ENCODE results near the gene ZNF133.
"Not testable (repeated sequence)": the region's sequence is repeated elsewhere in the genome, so short reads cannot be mapped to it uniquely, and the experiment has no call there.

Gene ZNF133

DNA sequence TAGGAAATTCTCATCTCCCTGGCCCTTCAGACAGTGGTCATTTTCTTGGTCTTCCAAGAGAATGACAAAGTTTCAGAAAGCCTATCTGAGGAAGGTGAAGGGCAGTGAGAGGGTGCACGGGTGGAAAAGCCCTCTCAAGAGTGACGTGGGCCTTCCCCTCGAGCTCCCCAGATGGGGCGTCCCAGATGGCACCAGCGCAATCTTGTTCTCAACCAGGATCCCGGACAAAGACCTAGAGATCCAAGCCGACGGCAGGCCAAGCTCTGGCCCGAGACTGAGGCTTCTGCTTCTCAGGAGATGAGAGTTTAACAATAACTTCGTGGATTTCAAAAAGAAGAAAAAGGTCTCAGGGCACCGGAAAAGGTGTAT is 797 bp upstream of the ZNF133 start:
- DNase-seq, result no peak

DNA sequence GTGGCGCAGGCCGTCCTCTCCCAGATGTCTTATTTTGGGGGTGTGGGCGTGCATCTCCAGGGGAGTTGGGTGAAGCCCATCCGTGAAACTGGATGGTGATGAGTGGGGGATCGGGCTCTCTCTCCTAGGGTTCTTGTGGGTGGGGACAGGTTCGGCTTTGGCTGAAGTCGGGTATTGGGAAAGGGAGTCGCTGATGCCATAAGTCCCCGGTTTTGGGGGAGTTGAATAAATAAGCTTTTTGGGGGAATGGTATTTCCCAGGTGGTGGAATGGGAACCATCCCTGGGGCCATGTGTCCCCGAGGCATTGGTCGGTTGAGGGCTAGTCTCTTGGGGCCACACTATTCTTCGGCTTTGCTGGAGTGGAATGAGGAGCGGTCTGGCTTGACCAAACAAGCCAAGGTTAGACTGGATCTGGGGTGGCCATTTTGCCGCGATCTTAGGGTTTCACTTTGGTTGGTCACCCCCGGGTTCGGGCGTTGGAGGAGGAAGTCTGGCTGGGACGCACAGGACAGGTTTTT is 481 bp downstream of the ZNF133 start:
- no peak for DNase-seq

DNA sequence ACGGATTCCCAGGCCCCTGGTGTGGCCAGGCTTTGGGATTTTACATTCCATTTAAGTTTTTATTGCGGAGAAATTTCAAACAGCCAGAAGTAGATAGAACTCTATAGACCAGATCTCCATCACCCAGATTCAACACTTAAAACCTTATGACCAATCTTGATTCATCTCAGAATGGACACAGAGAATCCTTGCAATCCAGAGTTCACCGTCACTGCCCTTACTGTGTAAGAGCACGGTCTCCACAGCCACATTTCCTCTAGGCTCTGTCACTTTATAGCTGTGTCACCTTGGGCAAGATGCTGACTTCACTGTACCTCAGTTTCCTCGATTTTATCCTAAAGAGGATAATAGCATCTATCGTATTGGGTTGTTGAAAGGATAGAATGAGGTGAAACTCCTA is 979 bp downstream of the ZNF133 start:
- no peak for DNase-seq

DNA sequence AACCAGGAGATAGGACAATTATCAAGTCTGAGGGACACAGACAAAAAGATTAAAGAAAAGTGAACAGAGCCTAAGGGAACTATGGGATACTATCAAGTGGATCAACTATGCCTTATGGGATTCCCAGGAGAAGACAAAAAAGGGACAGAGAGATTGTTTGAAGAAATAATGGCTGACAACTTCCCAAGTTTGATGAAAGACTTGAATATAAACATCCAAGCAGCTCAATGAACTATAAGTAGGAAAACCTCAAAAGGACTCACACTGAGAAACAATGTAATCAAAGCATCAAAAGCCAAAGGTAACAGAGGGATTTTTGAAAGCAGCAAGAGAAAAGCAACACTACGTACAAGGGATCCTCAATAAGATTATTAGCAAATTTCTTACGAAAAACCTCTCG is 11.0 kb downstream of the ZNF133 start:
- no peak for DNase-seq

DNA sequence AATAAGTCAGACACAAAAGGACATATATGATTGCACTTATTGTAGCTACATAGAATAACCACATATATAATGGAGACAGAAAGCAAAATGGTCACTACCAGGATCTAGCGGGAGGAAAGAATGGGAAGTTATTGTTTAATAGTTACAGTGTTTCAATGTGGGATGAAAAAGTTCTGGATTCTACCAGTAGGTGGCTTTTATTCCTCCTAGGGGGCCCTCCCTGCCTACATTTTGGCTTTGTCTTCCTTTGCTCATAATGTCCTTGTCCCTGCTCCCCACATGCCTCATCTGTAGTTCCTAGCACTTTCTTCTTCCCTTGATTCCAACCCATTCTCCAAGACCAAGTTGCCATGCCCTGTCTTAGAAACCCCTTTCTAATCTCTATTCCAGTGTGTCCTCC is 16.3 kb downstream of the ZNF133 start:
- DNase-seq, result no peak

DNA sequence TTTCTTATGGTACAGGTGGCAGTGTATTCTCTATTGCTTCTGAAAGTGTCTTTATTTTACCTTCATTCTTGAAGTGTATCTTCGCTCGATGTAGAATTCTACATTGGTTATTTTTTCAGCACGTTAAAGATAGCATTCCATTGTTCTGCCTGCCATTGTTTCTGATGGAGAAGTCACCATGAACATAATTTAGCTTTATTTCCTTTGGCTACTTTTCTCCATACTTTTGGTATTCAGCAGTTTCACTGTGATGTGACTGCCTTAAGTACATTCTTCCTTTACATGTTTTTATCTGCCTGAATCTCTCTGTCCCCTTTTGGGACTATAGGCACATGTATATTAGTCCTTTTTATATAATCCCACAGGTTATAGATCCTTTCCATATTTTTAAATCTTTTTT is 19.0 kb downstream of the ZNF133 start:
- DNase-seq, result no peak

DNA sequence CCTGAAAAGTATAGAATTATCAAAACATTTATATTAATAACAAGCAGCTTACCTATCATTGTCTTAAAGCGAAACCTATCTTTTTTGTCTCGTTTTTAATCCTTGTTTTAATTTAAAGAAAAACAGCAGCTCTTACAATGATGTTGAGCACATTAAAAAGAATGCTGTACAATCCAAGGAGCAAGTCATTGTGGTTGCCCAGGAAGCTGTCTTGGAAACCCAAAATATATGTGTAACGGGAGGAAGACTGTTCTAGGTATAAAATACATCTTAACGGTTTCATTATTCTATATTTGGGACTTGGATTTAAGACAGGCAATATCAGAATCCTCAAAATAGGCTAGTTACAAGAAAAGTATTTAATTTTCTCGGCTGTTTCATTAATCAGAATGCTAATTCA is 21.7 kb downstream of the ZNF133 start:
- no peak for DNase-seq

DNA sequence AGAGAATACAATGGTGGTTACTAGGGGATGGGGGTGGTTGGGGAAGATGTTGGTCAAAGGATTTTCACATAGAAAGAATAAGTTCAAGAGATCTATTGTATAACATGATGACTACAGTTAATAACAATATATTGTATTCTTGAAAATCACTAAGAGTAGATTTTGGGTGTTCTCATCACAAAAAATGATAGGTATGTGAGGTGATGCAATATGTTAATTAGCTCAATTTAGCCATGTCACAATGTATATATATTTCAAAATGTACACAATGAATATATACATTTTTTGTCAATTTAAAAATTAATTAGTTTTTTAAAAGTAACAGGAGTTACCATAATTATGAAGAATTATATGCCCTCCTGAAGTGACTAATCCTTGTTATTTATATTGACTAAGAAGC is 22.3 kb downstream of the ZNF133 start:
- no peak for DNase-seq

DNA sequence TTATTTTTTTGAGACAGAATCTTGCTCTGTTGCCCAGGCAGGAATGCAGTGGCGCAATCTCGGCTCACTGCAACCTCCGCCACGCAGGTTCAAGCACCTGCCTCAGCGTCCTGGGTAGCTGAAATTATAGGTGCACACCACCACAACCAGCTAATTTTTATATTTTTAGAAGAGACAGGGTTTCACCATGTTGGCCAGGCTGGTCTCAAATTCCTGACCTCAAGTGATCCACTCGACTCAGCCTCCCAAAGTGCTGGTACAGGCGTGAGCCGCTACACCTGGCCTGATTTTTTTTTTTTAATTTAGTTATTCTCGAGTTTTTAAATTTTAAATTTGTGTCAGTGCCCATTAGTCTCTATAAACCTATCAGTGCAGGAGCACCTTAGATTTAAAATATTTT is 24.4 kb downstream of the ZNF133 start:
- DNase-seq, result no peak

DNA sequence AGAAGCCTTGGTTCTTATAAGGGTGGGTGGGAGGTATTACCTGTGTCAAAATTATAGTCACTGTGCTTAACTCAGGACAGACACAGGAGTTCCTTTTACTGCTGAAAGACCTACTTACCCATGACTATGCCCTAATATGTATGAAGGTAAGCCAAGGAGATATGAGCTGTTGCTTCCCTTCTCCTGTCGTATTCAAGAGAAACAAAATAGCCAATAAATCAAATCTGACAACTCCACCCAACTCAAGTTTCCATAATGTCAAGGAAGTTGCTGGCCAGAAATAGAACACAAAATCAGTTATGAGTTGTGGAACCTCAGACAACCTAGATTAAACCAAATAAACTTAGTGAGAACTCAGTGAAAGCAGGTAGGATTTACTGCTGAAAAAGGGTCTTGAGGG is 25.1 kb downstream of the ZNF133 start:
- DNase-seq, result no peak

DNA sequence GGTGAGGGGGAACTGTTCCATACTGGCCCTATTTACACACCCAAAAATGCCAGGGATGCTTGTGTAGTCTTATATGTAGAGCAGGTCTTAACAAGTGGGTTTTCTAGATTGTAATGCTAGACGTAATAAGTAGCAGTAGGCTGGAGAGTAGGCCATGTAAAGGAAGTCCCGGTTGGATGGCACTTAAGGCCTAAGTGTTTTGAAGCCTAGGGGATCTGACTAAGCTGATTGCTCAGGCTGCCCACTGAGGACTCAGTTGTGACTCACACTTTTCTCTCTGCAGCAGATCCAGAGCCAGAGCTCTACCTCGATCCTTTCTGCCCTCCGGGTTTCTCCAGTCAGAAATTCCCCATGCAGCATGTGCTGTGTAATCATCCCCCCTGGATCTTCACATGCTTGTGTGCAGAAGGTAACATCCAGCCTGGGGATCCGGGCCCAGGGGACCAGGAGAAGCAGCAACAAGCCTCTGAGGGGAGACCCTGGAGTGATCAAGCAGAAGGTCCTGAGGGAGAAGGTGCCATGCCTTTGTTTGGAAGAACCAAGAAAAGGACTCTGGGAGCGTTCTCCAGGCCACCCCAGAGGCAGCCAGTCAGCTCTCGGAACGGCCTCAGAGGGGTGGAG is 26.6 kb downstream of the ZNF133 start:
- DNase-seq, result peak; percentile 47

DNA sequence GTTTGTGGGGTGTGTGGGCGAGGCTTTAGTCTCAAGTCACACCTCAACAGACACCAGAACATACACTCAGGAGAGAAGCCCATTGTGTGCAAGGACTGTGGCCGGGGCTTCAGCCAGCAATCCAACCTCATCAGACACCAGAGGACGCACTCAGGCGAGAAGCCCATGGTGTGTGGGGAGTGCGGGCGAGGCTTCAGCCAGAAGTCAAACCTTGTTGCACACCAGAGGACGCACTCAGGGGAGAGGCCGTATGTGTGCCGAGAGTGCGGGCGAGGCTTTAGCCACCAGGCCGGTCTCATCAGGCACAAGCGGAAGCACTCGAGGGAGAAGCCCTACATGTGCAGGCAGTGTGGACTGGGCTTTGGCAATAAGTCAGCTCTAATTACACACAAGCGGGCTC is 27.8 kb downstream of the ZNF133 start:
- DNase-seq, result no peak

DNA sequence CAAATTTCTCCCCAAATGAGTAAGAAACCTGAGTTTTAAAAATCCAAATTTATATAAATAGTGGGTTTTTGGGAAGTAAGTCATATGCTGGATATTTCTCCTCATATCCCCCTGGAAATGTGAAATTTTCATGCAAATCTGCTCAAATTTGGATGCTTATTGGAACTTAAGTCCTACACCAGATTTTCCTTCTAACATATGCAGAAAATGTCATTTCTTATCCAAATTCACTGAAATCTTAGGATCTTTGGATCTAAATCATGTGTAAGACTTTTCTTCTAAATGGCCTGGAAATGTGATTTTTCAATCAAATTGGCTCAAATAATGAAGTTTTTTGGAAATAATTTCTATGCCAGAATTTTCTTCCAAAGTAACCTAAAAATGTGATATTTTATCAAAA is 33.0 kb downstream of the ZNF133 start:
- no peak for DNase-seq

DNA sequence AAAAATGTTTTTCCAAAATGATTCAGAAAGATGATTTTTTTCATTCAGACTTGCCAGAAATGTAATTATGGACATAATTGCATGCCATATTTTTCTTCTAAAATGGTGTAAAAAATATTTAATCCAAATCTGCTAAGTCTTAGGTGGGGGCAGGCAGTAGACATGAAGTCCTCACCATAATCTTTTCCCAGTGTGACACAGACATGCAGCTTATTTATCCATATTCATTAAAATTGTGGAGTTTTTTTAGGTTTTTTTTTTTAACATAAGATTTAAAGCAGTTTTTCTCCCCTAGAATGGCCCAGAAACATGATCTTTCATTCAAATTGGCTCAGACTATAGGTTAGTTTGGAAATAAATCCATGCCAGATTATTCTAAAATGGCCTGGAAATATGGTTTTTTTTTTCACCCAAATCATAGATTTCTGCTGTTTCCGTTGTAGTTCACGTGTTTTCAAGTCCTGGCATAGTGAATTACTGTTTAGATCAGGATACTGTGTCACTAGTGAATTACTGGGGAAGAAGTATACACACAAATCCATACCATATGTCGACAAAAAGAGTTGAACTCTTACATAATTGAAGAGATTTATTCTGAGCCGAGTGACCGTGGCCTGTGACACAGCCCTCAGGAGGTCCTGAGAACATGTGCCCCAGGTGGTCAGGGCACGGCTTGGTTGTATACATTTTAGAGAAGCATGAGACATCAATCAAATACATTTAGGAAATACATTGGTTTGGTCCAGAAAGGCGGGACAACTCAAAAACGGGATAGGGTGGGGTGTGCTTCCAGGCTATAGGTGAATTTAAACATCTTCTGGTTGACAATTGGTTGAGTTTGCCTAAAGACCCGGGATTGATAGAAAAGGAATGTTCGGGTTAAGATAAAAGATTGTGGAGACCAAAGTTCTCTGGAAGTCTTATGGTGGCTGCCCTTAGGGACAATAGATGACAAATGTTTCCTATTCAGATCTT is 33.9 kb downstream of the ZNF133 start:
- DNase-seq, result no peak

DNA sequence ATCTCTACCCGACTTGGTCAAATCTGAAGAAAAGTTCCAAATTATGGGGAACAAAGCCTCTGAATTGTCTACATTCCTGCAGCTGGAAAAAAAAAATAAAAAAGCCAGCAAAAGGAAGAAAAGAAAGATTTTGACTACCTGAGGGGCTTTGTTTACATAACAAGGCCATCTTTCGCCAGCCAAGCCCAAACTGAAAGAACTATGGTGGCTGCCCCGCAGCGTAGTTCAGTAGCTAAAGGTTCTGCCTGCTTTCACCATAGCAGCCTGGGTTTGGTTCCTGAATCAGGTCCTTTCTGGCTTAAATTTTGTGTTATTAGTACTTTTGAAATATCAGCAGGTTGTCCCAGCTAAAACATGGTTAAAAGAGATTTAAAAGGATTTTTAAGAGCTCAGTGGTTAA is 35.4 kb downstream of the ZNF133 start:
- no peak for DNase-seq

DNA sequence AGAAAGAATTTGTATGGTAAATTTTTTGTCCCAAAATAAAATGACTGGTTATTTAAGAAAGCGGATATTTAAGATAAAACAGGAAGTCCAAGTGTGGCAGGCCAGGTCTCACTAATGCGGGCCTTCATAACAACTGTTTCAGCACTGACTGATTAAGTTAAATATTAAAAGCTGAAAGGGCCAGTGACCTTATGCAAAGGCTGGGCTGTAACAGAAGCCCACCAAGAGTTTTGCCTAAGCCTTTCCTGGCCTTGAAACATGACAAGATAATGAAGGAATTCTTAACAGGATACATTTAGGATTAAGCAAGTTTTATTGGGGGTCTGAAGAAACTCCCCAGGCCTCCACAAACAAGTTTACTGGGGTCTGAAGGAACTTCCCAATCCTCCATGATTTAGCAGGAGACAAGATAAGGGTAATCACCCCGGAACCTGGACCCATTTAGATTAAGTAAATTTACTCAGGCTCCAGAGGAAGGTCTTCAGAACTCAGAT is 36.3 kb downstream of the ZNF133 start:
- no peak for DNase-seq

DNA sequence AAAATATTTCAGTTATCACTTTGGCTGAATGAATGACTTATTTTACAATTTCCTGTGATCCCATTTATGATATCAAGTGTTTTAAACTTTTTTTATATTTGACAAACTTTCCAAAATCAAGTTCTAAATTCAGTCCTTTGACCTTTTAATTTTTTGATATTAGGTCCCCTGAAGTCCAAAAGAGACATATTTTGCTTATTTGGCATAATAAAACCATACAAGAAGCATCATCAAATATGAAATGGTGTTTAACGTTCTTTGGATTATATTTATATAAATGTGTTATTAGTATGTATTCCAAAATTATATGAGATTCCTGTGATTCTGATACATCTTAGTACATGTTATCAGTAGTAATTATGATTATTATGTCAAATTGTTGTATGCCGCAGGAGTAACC is 38.7 kb downstream of the ZNF133 start:
- no peak for DNase-seq

DNA sequence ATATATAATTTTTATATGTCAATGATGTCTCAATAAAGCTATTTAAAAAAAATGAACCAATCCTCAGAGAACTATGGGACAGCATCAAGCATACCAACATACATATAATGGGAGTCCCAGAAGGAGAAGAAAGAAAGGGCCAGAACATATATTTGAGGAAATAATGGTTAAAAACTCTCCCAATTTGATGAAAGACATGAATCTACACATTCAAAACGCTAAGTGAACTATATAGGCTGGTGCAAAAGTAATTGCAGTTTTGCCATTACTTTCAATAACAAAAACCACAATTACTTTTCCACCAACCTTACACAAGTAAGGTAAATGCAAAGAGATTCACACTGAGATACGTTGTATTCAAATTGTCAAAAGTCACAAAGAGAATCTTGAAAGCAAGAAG is 43.4 kb downstream of the ZNF133 start:
- no peak for DNase-seq

DNA sequence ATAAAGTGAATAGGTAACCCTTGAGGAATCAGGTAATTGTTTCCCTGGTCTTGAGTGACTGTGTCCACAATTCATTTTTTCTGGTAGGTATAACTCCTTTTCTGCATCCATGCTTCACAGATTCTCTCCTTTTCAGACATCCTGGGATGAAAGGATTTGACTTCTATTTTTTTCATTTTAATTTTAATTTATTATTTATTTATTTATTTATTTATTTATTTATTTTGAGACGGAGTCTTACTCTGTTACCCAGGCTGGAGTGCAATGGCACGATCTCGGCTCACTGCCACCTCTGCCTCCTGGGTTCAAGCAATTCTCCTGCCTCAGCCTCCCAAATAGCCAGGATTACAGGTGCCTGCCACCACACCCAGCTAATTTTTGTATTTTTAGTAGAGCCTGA is 61.4 kb downstream of the ZNF133 start:
- not testable (repeated sequence) for DNase-seq

DNA sequence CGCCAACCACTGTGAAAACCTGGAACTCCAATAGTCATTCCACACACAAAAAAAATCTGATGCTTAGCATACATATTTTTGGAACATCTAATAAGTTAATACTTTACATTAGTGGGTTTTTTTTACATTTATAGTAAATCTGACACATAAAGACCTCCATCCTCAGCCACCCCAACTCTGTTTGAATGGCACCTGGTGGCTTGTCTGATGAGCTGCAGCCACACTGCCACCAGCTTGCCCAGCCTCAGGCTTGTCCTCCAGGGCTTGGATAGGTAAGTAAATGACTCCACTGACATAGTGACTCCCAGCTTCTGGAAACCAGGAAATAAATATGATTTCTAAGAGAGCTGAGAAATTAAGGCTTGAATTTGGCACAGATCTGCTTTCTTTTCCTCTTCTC is 71.5 kb downstream of the ZNF133 start:
- DNase-seq, result no peak

DNA sequence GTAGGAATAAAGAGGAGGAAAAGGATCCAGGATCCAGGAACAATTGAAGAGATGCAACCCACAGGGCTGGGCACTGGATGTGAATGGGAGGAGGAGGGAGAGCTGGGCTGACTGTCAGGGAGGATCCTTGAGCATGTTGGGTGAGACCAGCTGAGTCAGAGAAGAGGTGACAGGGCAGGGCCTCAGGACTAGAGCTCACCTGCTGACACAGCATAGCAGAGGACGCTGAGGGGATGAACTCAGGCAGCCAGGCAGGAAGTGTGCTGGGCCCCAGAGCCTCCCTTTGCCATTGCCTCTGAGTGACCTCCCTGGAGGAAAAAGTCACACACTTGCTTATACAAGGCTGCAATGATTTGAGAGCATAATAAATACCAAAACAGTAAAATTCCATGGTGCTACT is 72.3 kb downstream of the ZNF133 start:
- DNase-seq, result no peak

DNA sequence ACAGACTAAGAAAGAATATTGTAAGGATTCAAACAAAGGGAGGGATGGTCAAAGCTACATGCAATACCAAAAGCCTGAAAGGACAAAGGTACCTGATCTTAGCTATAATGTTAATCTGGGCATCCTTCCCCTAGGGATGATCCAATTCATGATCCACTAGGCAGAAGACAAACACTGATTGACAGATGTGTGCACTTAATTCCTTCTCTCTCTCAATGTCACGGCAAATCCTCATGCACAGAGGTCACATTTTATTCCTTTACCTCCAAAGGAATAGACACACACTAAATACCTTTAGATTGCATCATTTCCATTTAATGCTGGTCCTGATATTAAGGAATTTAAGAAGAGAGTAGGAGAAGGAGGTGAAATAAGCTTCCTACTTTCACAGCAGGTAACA is 73.4 kb downstream of the ZNF133 start:
- DNase-seq, result no peak

DNA sequence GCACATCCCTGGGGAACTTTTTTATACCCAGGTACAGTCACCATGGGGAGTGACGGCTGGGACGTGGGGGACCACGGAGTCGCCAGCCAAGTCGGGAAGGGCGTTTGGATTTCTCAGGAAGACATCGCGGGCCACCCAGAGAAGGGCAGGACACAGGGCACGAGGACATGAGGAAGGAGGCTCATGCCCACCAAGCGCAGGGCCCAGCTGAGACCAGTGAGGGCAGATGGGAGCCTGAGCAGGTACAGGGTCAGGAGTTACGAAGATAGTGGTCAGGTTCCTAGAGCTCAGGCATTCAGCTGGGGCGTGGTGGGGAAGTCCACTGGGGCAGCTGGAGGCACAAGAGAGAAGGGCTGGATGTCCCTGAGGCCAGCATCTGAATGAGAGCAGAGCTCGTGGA is 74.6 kb downstream of the ZNF133 start:
- DNase-seq, result no peak

DNA sequence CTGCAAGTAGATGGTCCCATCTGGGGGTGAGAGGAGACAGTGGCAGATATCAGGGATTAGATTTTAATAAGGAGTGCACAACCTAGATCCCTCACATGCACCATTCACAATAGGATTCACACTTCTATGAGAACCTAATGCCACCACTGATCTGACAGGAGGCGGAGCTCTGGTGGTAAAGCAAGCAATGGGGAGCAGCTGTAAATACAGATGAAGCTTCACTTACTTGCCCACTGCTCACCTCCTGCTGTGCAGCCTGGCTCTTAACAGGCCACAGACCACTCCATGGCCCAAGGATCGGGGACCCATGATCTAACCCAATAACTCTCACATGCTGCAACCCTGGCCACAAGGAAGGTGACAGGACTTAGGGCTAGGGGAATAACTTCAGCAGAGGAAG is 75.4 kb downstream of the ZNF133 start:
- DNase-seq, result no peak

Measured in fibroblast of skin of right quadriceps (primary cell).